Mucosa of stomach (tissue), 1 donor: Measurements from ENCODE around the gene NPPA.

ENCODE experiments used
- H3K27me3 ChIP-seq: one replicate; pipeline ENCODE4 v1.7.0; 2013; ENCODE audit warnings: mild to moderate bottlenecking, low read length; ENCODE audit not compliant: control insufficient read depth, insufficient read depth
- H3K36me3 ChIP-seq: one replicate; pipeline ENCODE4 v1.7.0; 2013; ENCODE audit warnings: low read length; ENCODE audit not compliant: control insufficient read depth, insufficient read depth
- H3K4me1 ChIP-seq: one replicate; pipeline ENCODE4 v1.7.0; 2013; ENCODE audit warnings: mild to moderate bottlenecking, low read length; ENCODE audit not compliant: control insufficient read depth, insufficient read depth
- H3K4me3 ChIP-seq: one replicate; pipeline ENCODE4 v1.7.0; 2013; ENCODE audit warnings: low read length
- H3K9ac ChIP-seq: one replicate; pipeline ENCODE4 v1.7.0; 2013; ENCODE audit warnings: mild to moderate bottlenecking, low read length, moderate library complexity
- H3K9me3 ChIP-seq: one replicate; pipeline ENCODE4 v1.7.0; 2013; ENCODE audit warnings: mild to moderate bottlenecking, low read length, moderate library complexity; ENCODE audit not compliant: control insufficient read depth
- donor health status: Pancreatic carcinoma.

Gene NPPA

DNA sequence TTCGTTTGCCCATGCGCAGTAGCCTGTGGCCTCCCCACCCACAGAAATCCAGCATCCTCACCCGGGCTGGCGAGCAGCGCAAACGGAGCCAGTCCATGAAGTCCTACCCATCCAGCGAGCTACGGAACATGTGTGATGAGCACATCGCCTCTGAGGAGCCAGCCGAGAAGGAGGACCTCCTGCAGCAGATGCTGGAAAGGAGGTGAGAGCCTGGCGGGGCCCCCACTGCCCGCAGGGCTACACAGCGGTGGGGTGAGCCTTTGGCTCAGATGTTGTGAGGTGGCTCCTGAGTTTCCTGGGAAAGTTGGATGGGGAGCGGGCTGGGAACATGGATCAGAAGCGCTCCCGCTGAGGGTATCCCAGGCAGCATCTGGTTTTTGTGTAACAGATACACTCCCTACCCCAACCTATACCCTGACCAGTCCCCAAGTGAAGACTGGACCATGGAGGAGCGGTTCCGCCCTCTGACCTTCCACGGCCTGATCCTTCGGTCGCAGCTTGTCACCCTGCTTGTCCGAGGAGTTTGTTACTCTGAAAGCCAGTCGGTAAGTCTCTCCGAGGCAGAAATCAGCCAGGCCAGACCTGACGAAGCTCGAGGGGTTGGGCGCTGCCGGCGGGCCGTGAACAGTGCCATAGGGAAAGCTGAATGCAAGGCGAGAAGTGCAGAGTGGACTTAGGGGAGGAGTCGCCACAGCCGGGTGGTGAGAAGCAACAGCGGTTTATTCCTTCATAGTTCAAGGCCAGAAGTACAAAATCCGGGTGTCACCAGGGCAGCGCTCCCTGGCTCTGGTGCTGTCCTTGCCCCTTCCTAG lies 10.4 kb downstream of the NPPA start:
- no peaks in the 10 kb centered on the region for H3K4me1 ChIP-seq
- no peaks in the 10 kb centered on the region for H3K9me3 ChIP-seq
- no peaks in the 10 kb centered on the region for H3K27me3 ChIP-seq
- peaks cover 24% of the 10 kb centered on the region for H3K36me3 ChIP-seq
- no peak overlapping the region for H3K9ac ChIP-seq
- no peak overlapping the region for H3K4me3 ChIP-seq

DNA sequence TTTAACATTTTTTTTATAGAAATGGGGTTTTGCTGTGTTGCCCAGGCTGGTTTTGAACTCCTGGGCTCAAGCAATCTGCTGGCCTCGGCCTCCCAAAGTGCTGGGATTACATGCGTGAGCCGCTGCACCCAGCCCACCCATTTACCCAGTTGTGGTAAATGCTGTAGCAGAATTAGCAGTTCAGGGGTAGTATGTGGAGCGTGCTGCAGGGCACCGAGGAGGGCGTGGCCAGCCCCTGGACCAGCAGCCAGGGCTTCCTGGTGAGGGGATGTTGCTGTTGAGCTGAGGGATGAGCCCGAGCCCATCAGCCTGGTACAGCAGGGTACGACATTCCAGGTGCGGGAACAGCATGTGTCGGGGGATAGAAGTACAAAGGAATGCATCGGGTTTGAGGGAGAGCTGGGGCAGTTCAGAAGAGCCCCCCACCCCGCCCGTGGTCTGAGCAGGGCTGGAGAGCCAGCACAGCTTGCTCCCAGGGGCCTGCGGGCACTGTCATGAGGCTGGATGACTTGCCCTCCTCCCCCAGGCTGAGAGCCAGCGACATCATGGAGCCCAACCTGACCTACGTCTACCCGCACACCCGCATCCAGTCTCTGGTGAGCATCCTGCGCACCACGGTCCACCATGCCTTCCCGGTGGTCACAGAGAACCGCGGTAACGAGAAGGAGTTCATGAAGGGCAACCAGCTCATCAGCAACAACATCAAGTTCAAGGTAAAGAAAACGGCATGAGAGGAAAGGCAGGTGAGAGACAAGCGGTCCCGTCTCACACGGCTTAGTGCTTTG lies 11.9 kb downstream of the NPPA start:
- Histone ChIP-seq H3K4me3 (no peak overlapping the region), H3K27me3 (no peaks in the 10 kb centered on the region), H3K9me3 (no peaks in the 10 kb centered on the region), H3K9ac (no peak overlapping the region), H3K4me1 (no peaks in the 10 kb centered on the region), H3K36me3 (peaks cover 24% of the 10 kb centered on the region)

DNA sequence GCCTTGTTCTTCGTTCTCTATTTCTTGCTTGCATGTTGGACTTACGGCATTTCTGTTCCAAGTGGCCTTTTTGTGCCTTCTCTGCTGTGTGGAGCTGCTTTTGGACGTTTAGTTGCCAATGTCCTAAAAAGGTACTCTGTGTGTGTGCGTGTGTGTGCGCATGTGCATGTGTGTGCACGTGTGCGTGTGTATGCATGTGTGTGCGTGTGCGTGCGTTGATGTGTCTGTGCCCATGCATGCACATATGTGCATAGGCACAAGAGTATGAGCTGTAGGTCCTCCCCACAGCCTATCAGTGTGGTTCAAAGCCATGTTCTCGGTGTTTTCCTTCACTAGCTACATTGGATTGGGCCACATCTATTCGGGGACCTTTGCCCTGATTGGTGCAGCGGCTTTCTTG lies 13.7 kb downstream of the NPPA start:
- H3K9me3 ChIP-seq: no peaks in the 10 kb centered on the region
- H3K27me3 ChIP-seq: no peaks in the 10 kb centered on the region
- no peak overlapping the region for H3K4me3 ChIP-seq
- H3K36me3 ChIP-seq: peaks cover 20% of the 10 kb centered on the region
- H3K4me1 ChIP-seq: no peaks in the 10 kb centered on the region
- H3K9ac ChIP-seq: no peak overlapping the region

DNA sequence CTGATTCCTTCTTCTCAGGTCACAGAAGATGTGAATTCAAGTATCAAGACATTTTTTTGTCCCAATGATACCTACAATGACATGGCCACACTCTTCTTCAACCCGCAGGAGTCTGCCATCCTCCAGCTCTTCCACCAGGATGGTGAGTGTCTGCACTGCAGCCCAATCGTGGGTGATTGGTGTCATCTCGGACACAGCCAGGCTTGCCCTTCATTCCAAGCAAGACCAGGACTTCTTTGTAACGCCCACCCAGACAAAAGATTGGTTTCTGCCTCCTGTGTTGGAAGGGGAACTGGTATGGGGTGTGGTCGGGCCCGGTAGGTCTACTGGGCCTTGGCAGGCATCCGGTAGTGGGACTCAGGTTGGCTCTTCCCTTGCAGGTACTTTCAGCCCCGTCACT lies 14.1 kb downstream of the NPPA start:
- Histone ChIP-seq H3K9me3 (no peaks in the 10 kb centered on the region), H3K9ac (no peak overlapping the region), H3K27me3 (no peaks in the 10 kb centered on the region), H3K36me3 (peaks cover 19% of the 10 kb centered on the region), H3K4me1 (no peaks in the 10 kb centered on the region), H3K4me3 (no peak overlapping the region)

DNA sequence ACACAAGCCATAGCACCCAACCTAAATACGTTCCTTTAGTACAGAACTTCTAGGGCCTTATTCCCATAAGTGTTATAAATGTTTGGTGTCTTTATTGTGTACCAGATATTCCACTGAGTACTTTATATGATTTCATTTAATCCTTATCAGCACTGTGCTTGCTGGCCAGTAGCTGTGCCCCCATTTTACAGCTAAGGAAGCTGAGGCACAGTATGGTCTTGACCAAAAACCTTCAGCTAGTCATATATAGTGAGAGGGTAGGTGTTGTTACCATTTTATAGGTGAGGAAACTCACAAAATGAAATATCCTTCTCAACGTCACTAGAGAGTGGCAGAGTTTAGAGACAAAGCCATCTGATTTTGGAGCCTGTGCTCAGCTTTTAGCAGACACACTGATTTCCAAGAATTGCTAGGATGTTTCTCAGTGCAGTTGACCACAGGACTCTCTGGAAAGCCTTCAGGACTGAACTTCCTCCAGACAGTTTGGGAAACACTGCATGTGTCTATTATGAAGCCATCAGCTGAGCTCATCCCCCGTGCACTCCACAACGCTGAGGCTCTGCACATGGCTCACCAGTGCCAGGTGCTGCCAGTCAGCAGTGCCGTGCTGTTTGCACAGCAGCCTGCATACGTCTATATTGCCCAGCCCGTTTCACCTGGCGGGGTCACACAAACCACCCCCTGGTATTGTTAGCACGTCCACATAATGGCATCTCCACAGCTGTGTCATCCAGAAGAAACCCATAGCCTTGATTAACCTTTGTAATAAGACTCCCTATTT lies 15.4 kb downstream of the NPPA start:
- Histone ChIP-seq H3K9ac (no peak overlapping the region), H3K36me3 (peaks cover 10% of the 10 kb centered on the region), H3K9me3 (no peaks in the 10 kb centered on the region), H3K4me1 (no peaks in the 10 kb centered on the region), H3K4me3 (no peak overlapping the region), H3K27me3 (no peaks in the 10 kb centered on the region)

DNA sequence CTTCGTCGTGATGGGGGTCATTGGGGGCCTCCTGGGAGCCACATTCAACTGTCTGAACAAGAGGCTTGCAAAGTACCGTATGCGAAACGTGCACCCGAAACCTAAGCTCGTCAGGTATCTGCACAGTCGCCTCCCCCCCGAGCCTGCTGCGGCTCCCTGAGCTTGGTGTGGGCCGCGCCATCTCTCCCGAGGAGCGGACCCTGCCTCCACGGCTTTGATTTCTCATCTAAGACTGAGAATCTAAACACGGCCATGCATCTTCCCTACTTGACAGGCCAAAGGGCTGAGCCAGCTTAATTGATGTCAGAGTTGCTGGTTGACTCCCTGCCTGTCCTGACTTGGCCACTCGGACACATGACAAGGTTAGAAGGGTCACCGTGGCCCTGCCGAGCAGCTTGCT lies 19.1 kb downstream of the NPPA start:
- Histone ChIP-seq H3K36me3 (peaks cover 5% of the 10 kb centered on the region), H3K9ac (no peak overlapping the region), H3K4me1 (no peaks in the 10 kb centered on the region), H3K4me3 (no peak overlapping the region), H3K9me3 (no peaks in the 10 kb centered on the region), H3K27me3 (no peaks in the 10 kb centered on the region)

DNA sequence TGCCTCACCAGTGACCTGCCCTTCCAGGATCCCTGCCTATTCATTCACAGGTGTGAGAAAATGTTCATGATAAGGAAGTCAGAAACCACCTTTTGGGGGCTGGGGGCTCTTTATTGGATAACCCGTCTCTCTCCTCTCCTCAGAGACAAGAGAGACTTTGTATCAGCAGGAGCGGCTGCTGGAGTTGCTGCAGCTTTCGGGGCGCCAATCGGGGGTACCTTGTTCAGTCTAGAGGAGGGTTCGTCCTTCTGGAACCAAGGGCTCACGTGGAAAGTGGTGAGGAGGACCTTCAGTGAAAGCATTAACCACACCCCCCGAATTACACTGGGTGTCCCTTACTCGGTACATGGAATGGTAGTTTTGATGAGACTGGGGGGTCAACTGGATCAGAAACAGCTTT lies 20.6 kb downstream of the NPPA start:
- Histone ChIP-seq H3K4me1 (no peaks in the 10 kb centered on the region), H3K4me3 (no peak overlapping the region), H3K9ac (no peak overlapping the region), H3K27me3 (no peaks in the 10 kb centered on the region), H3K36me3 (no peaks in the 10 kb centered on the region), H3K9me3 (no peaks in the 10 kb centered on the region)

DNA sequence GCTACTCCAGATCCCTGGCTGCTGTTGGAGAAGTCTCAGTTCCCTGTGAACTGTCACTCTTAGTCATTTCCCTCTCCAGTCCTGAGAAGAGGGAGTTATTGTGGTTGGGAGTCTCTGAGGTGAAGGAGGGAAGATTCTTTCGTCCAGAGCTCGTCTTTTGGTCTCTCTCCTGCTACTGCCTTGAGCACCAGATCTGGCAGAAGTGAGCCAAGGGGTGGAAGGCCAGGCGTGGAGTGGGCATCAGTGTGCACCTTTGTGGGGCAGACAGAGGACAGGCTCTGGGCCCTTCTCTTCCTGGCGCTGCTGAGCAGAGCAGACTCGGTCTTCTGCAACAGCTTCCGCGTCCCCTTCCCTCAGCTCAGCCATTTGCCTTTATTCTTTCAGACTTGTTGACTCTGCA lies 22.5 kb downstream of the NPPA start:
- Histone ChIP-seq H3K9ac (no peak overlapping the region), H3K9me3 (no peaks in the 10 kb centered on the region), H3K27me3 (no peaks in the 10 kb centered on the region), H3K4me1 (no peaks in the 10 kb centered on the region), H3K36me3 (no peaks in the 10 kb centered on the region), H3K4me3 (no peak overlapping the region)

DNA sequence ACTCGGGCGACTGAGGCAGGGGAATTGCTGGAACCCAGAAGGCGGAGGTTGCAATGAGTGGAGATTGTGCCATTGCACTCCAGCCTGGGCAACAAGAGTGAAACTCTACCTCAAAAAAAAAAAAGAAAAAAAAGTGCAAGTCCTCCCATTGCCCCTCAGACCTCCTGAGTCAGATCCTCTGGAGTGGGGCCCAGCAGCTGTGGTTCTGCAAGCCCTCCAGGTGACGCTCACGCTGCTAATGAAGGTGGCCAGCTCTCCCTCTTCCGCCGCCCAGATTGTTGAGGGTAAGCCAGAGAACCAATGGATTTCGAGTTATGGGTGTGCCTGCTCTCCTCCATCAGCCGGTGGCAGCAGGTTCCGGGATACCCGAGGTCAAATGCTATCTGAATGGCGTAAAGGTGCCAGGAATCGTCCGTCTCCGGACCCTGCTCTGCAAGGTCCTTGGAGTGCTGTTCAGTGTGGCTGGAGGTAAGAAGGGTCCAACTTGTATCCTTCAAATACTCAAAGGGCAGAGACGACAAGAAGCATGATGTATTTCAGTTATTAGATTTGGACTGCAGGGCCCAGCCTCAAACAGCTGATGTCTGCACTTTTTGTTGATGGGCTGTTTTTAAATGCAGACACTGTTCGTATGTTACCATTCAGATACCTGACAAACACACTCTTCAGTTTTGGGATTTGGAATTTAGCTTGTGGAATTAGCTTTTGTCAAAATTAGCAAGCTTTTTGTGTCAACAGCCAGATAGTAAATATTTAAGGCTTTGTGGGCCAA lies 24.0 kb downstream of the NPPA start:
- no peaks in the 10 kb centered on the region for H3K36me3 ChIP-seq
- H3K4me1 ChIP-seq: no peaks in the 10 kb centered on the region
- no peaks in the 10 kb centered on the region for H3K9me3 ChIP-seq
- no peak overlapping the region for H3K4me3 ChIP-seq
- no peak overlapping the region for H3K9ac ChIP-seq
- no peaks in the 10 kb centered on the region for H3K27me3 ChIP-seq

DNA sequence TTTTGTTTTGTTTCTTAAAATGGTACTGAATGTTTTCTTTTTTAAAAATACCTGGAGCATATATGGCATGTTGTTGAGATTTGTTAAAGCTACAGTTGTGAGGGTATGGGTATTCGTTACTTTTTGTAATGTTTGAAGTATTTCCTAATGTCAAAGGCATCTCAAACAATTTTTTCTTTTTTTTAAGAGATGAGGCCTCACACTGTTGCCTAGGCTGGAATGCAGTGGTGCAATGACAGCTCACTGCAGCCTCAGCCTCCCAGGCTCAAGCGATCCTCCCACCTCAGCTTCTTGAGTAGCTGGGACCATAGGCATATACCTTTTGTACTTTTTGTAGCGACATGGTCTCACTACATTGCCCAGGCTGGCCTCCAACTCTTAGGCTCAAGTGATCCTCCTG lies 25.5 kb downstream of the NPPA start:
- Histone ChIP-seq H3K36me3 (no peaks in the 10 kb centered on the region), H3K4me1 (no peaks in the 10 kb centered on the region), H3K9me3 (no peaks in the 10 kb centered on the region), H3K4me3 (no peak overlapping the region), H3K9ac (no peak overlapping the region), H3K27me3 (no peaks in the 10 kb centered on the region)

DNA sequence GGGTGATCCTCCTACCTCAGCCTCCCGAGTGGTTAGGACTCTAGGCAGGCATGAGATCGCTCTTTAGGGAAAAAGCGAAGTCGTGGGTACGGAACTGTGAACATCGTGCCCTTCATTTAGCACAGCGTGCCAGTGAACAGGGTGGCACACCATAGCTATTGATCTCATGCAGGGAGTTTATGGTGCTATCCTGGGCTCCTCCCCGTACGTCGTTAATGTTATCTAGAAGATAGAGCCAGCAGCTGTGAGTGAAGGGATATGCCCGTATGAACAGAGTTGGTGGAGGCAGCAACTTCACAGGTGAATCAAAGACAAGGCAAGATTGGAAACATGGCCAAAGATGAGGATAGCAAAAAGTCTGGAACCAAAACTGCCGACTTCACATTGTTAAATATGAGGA lies 30.4 kb downstream of the NPPA start:
- Histone ChIP-seq H3K4me3 (no peak overlapping the region), H3K9ac (no peak overlapping the region), H3K36me3 (no peaks in the 10 kb centered on the region), H3K27me3 (no peaks in the 10 kb centered on the region), H3K4me1 (no peaks in the 10 kb centered on the region), H3K9me3 (no peaks in the 10 kb centered on the region)
